Mammary microvascular endothelial cell (primary cell): ENCODE results near the gene CEACAM6. TPM values are rescaled to one million over a fixed set of nuclear protein-coding genes. Genes with fewer than 3 reads are reported as not detected.

Source experiments
- total RNA-seq: library from RNA; depleted of rRNA; stranded (reverse); fragments of >200 nt; gene quantifications from 2 replicates; pipeline ENCODE4 v1.2.3, GENCODE V29; 2015

The CEACAM6 gene
- not detected in 2 replicates for total RNA-seq

DNA sequence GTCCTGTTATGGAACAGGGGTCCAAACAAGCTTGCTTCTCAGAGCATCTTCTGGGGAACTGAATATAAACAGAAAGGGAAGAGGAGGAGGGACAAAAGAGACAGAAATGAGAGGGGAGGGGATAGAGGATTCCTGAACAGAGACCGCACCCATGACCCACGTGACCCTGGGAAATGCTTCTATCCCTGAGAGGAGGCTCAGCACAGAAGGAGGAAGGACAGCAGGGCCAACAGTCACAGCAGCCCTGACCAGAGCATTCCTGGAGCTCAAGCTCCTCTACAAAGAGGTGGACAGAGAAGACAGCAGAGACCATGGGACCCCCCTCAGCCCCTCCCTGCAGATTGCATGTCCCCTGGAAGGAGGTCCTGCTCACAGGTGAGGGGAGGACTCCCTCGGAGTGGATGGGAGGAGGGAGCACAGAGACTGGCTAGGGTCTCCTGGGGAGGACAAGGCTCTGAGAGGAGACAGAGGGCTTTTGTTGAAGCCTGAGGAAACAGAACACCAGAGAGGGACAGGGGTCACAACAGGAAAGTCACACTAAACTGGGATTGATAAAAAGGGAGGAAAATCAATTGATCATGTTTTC, at the start of gene CEACAM6:
Gene CEACAM6 (plus strand): TSS at position 203 of the 586 bp plus-strand sequence. CDS start 109 bp downstream, at position 312.

DNA sequence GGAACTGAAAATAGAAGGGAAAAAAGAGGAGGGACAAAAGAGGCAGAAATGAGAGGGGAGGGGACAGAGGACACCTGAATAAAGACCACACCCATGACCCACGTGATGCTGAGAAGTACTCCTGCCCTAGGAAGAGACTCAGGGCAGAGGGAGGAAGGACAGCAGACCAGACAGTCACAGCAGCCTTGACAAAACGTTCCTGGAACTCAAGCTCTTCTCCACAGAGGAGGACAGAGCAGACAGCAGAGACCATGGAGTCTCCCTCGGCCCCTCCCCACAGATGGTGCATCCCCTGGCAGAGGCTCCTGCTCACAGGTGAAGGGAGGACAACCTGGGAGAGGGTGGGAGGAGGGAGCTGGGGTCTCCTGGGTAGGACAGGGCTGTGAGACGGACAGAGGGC, 46.8 kb upstream of the CEACAM6 start, which contains the start of gene CEACAM5:
Gene CEACAM5 (plus strand): TSS at position 146 of the 400 bp plus-strand sequence. CDS start 106 bp downstream, at position 252.

DNA sequence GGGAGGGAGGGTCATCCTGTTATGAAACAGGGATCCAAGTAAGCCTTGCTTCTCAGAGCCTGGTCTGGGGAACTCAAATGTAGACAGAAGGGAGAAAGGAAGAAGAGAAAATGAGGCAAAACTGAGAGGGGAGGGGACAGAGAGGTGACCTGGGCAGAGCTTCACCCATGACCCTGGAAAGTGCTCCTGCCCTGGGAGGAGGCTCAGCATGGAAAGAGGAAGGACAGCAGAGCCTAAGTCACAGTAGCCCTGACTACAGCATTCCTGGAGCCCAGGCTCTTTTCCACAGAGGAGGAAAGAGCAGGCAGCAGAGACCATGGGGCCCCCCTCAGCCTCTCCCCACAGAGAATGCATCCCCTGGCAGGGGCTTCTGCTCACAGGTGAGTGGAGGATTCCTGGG, 41.0 kb downstream of the CEACAM6 start, which contains the start of gene CEACAM3:
Gene CEACAM3 (plus strand): TSS at position 226 of the 400 bp plus-strand sequence. CDS start 91 bp downstream, at position 317.

Other genes with a start within 250 kb of the CEACAM6 start
- gene CEACAM21, start 179.4 kb upstream of the CEACAM6 start, total RNA-seq = 2.5 and 14.9 TPM in 2 replicates
- not detected in 2 replicates for gene CEACAM4, start 128.5 kb upstream of the CEACAM6 start, total RNA-seq
- not detected in 2 replicates for gene CEACAM7, start 67.3 kb upstream of the CEACAM6 start, total RNA-seq
- not detected in 2 replicates for gene CEACAM5, start 46.9 kb upstream of the CEACAM6 start, total RNA-seq
- not detected in 2 replicates for gene CEACAM3, start 41.1 kb downstream of the CEACAM6 start, total RNA-seq
- gene LYPD4, start 89.2 kb downstream of the CEACAM6 start, total RNA-seq = not detected in 2 replicates
- not detected in 2 replicates for gene DMRTC2, start 89.5 kb downstream of the CEACAM6 start, total RNA-seq
- gene RPS19, start 104.7 kb downstream of the CEACAM6 start, total RNA-seq = 1,340 and 1,492 TPM in 2 replicates
- gene CD79A, start 121.7 kb downstream of the CEACAM6 start, total RNA-seq = 0.10 and 0.47 TPM in 2 replicates
- gene ARHGEF1, start 127.7 kb downstream of the CEACAM6 start, total RNA-seq = 82.4 and 89.8 TPM in 2 replicates
- not detected in 2 replicates for gene ERFL, start 172.9 kb downstream of the CEACAM6 start, total RNA-seq
- gene RABAC1, start 203.8 kb downstream of the CEACAM6 start, total RNA-seq = 142 and 147 TPM in 2 replicates
- gene ATP1A3, start 238.7 kb downstream of the CEACAM6 start, total RNA-seq = not detected in 2 replicates